ENCODE results near the gene ABCB11. TPM values are rescaled to one million over a fixed set of nuclear protein-coding genes. Genes with fewer than 3 reads are reported as not detected.

Gene ABCB11
- total and polyA plus RNA-seq, 7 donors = 0.01 to 0.12 (median 0.04) TPM; not detected in 2

DNA sequence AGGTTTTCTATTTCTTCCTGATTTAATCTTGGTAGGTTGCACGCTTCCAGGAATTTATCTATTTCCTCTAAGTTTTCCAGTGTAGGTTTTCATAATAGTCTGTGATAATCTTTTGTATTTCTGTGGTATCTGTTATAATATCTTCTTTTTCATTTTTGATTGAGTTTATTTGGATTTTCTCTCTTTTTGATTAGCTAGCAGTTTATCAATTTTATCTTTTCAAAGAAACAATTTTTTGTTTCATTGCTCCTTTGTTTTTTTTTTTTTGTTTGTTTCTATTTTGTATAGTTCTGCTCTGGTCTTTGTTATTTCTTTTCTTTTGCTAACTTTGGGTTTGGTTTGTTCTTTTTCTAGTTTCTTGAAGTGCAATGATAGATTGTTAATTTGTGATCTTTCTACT, 78.7 kb downstream of the ABCB11 start:
- Histone ChIP-seq H3K27me3 (ENCODE audit: insufficient read depth in 3 of 3, low read length in 2 of 3) (peaks cover 0 to 2% (median 0%) of the 10 kb centered on the region in 3 donors), H3K4me1 (no peaks in the 10 kb centered on the region), H3K9me3 (no peaks in the 10 kb centered on the region), H3K27ac (no peak overlapping the region), H3K36me3 (ENCODE audit: insufficient read depth in 1 of 2, low read depth in 1 of 2) (no peaks in the 10 kb centered on the region), H3K4me3 (no peak overlapping the region)
- 71 to 87% (median 74%) methylated on average over 1 of the region's 1 CpG for WGBS, 3 donors
- TF ChIP-seq, protein P1, sequence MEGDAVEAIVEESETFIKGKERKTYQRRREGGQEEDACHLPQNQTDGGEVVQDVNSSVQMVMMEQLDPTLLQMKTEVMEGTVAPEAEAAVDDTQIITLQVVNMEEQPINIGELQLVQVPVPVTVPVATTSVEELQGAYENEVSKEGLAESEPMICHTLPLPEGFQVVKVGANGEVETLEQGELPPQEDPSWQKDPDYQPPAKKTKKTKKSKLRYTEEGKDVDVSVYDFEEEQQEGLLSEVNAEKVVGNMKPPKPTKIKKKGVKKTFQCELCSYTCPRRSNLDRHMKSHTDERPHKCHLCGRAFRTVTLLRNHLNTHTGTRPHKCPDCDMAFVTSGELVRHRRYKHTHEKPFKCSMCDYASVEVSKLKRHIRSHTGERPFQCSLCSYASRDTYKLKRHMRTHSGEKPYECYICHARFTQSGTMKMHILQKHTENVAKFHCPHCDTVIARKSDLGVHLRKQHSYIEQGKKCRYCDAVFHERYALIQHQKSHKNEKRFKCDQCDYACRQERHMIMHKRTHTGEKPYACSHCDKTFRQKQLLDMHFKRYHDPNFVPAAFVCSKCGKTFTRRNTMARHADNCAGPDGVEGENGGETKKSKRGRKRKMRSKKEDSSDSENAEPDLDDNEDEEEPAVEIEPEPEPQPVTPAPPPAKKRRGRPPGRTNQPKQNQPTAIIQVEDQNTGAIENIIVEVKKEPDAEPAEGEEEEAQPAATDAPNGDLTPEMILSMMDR (IDR thresholded peaks at IDR 0.05) = no peak
- ATAC-seq (no peak), DNase-seq (no peak)
- intact Hi-C loops (cut with DNase I) = no loop called here

DNA sequence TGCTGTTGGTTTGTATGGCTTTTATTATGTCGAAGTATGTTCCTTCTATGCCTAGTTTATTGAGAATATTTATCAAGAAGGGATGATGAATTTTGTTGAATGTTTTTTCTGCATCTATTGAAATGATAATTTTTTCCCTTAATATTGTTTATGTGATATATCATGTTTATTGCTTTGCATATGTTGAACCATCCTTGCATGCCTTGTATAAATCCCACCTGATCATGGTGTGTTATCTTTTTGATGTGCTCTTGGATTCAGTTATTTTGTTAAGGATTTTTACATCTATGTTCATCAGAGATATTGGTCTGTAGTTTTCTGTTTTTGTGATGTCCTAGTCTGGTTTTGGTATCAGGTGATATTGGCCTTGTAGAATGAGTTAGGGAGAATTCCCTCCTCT, 79.3 kb downstream of the ABCB11 start:
- TF ChIP-seq, protein P1 (IDR thresholded peaks at IDR 0.05) = no peak

DNA sequence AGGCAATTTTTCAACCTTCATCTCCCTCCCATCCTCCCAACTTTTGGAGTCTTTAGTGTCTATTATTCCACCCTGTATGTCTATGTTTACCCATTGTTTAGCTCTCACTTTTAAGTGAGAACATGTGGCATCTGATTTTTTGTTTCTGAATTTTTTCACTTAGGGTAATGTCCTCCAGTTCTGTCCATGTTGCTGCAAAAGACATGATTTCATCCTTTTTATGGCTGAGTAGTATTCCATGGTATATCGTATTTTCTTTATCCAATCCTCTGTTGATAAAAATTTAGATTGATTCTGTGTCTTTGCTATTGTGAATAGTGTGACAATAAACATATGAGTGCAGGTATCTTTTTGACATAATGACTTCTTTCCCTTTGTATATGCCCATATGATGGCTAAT, 81.8 kb downstream of the ABCB11 start:
- no peaks in the 10 kb centered on the region for H3K36me3 ChIP-seq (ENCODE audit: insufficient read depth in 1 of 2, low read depth in 1 of 2)
- no peaks in the 10 kb centered on the region for H3K9me3 ChIP-seq
- 96 to 100% (median 98%) methylated on average over 1 of the region's 1 CpG for WGBS, 3 donors
- H3K4me3 ChIP-seq = no peak overlapping the region
- no peak overlapping the region for H3K27ac ChIP-seq
- no peak for ATAC-seq
- H3K4me1 ChIP-seq = no peaks in the 10 kb centered on the region
- H3K27me3 ChIP-seq (ENCODE audit: insufficient read depth in 3 of 3, low read length in 2 of 3) = no peaks in the 10 kb centered on the region
- DNase-seq = no peak
- intact Hi-C loops (cut with DNase I) = no loop called here
- TF ChIP-seq, protein P1 (IDR thresholded peaks at IDR 0.05) = no peak

More for the DNA sequence above, 79.3 kb downstream of the ABCB11 start:
- H3K27ac ChIP-seq = no peak overlapping the region
- H3K27me3 ChIP-seq (ENCODE audit: insufficient read depth in 3 of 3, low read length in 2 of 3) = peaks cover 0 to 2% (median 0%) of the 10 kb centered on the region in 3 donors
- H3K9me3 ChIP-seq = no peaks in the 10 kb centered on the region
- intact Hi-C loops (cut with DNase I) = no loop called here
- no peak for ATAC-seq
- H3K4me1 ChIP-seq = no peaks in the 10 kb centered on the region
- WGBS, 3 donors = 78 to 94% (median 82%) methylated on average over 1 of the region's 1 CpG
- DNase-seq = no peak
- H3K4me3 ChIP-seq = no peak overlapping the region
- H3K36me3 ChIP-seq (ENCODE audit: insufficient read depth in 1 of 2, low read depth in 1 of 2) = no peaks in the 10 kb centered on the region

DNA sequence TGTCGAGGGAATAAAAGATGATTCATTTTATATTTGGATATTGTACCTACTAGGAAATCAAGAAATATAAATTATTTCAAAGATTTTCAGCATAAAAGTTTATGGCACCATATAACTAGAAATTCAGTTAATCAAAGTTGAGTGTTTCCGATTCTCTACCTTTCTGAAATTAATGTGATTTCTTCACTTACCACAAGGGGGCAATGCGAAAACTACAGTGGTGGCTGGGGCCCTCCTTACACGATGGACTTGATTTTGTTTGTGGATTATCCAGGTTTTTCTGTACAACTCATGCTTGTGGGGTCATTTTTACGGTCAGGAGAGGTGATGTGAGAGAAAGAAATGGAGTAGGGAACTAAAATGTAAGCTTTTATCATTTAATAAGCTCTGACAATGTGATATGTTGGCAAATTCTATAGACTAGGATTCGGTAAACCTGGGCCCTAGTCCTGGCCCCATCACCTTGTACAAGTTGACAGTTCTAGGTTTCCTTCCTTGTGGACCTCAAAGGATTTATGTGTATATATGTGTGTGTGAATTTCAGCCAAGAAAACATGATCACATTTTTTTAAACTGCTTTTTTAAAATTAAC, 82.4 kb downstream of the ABCB11 start:
- DNase-seq = no peak
- H3K27me3 ChIP-seq (ENCODE audit: insufficient read depth in 3 of 3, low read length in 2 of 3) = no peaks in the 10 kb centered on the region
- TF ChIP-seq, protein P1 (IDR thresholded peaks at IDR 0.05) = peak; percentile 19
- no peak overlapping the region for H3K4me3 ChIP-seq
- H3K36me3 ChIP-seq (ENCODE audit: insufficient read depth in 1 of 2, low read depth in 1 of 2) = no peaks in the 10 kb centered on the region
- ATAC-seq = no peak
- no peaks in the 10 kb centered on the region for H3K9me3 ChIP-seq
- H3K4me1 ChIP-seq = no peaks in the 10 kb centered on the region
- no peak overlapping the region for H3K27ac ChIP-seq
- intact Hi-C loops (cut with DNase I) = no loop called here
- WGBS, 3 donors = 62 to 70% (median 63%) methylated on average over 6 of the region's 6 CpGs

DNA sequence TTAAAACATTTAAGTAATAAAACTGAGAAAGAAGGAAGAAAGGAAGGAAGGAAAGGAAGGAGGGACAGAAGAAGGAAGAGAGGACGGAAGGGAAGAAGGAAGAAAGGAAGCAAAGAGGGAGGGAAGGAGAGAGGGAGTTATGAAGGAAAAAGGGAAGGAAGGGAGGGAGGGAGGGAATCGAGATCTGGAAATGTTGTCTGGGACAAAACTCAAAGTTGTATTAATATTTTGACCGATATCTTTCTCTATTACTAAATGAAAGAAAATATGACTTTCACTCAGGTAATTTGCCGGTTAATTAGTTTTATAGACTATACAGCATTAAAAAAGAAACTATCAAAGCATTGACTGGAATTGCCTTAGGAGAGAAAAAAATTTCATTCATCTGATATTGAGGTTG, 85.6 kb downstream of the ABCB11 start:
- DNase-seq = no peak
- TF ChIP-seq, protein P1 (IDR thresholded peaks at IDR 0.05) = no peak
- 36 to 60% (median 45%) methylated on average over 4 of the region's 4 CpGs for WGBS, 3 donors
- Histone ChIP-seq H3K4me3 (no peak overlapping the region), H3K4me1 (no peaks in the 10 kb centered on the region), H3K9me3 (no peaks in the 10 kb centered on the region), H3K36me3 (ENCODE audit: insufficient read depth in 1 of 2, low read depth in 1 of 2) (no peaks in the 10 kb centered on the region), H3K27ac (no peak overlapping the region), H3K27me3 (ENCODE audit: insufficient read depth in 3 of 3, low read length in 2 of 3) (no peaks in the 10 kb centered on the region)
- ATAC-seq = no peak
- intact Hi-C loops (cut with DNase I) = no loop called here
